Right cardiac atrium (tissue), 5 donors: ENCODE measurements around the gene ASPDH. TPM values are rescaled to one million over a fixed set of nuclear protein-coding genes. Genes with fewer than 3 reads are reported as not detected.

ENCODE experiments used
- ATAC-seq, 2 donors: fragments of 200-7000 bp; cut with Tn5 transposase; one replicate each; pipeline versions ENCODE4 v1.8.0 to v1.9.1; 2020; ENCODE audit warnings: moderate library complexity in 2 of 2, mild to moderate bottlenecking in 1 of 2
- DNase-seq, 3 donors: peaks; one replicate each; pipeline ENCODE4 v3.0.0-alpha.2; 2020
- H3K27ac ChIP-seq: one replicate; pipeline ENCODE4 v1.5.1; 2013; ENCODE audit warnings: mild to moderate bottlenecking, low read length, control low read depth, moderate library complexity
- H3K27me3 ChIP-seq: one replicate; pipeline ENCODE4 v1.6.1; 2013; ENCODE audit not compliant: control insufficient read depth, insufficient read depth
- H3K4me1 ChIP-seq: one replicate; pipeline ENCODE4 v1.6.1; 2013; ENCODE audit warnings: low read length; ENCODE audit not compliant: control insufficient read depth, insufficient read depth
- H3K4me3 ChIP-seq: one replicate; pipeline ENCODE4 v1.5.1; 2013; ENCODE audit warnings: low read length, control low read depth
- H3K9me3 ChIP-seq: one replicate; pipeline ENCODE4 v1.6.1; 2013; ENCODE audit warnings: low read length; ENCODE audit not compliant: control insufficient read depth
- WGBS: extraction: QIAGEN DNeasy Blood & Tissue Kit; methylation state at CpG from one replicate; pipeline ENCODE4 v1.1.7; 2013; 5-methylcytosine and 5-hydroxymethylcytosine counted together
- intact Hi-C, 4 donors: fragments of 100-400 bp; cut with DNase I; formaldehyde crosslinking; loops; one replicate each; pipeline versions ENCODE4 v1.11.0 to v1.14.0; 2022 to 2023
- polyA plus RNA-seq: library from polyadenylated mRNA; stranded (reverse); fragments of 200-250 nt; gene quantifications from one replicate; pipeline ENCODE4 v1.2.3, GENCODE V29; 2013
- total RNA-seq, 4 donors: library from RNA; stranded (reverse); fragmentation: NEBNext Ultra II Directional; extraction: Animal tissue kit (Norgen Biotek cat#: 25700); gene quantifications; one replicate each; pipeline ENCODE4 v1.2.1, GENCODE V29; 2021
- donor health status: healthy with polysubstance abuse.
- donor health status: DM: no; HTN: yes; CAD: no.
- donor health status: DM: no; HTN: no; CAD: no.
- donor health status: DM: no; HTN: yes; CAD: no; lungs with severe emphysema.
- donor health status: DM: yes; HTN: yes; CAD: no.

ASPDH gene
- total and polyA plus RNA-seq, 5 donors: not detected

GRCh38 chr19:50512112-50512998, 1.4 kb downstream of the ASPDH start:
- Histone ChIP-seq H3K4me3 (no peak overlapping the region), H3K4me1 (peaks cover 3% of the 10 kb centered on the region), H3K27ac (no peak overlapping the region), H3K27me3 (no peaks in the 10 kb centered on the region), H3K9me3 (no peaks in the 10 kb centered on the region)
- no peak for ATAC-seq
- peak in 2 of 3 donors; percentile 72 to 73 for DNase-seq
- intact Hi-C loops: no loop called here
- WGBS: 90% methylated on average over 36 of the region's 36 CpGs

- Histone ChIP-seq H3K4me3 (peak within 1 kb of the TSS; percentile 52), H3K9me3 (no peaks in the 10 kb centered on the region), H3K27me3 (no peaks in the 10 kb centered on the region), H3K4me1 (peaks cover 3% of the 10 kb centered on the region), H3K27ac (peak within 1 kb of the TSS; percentile 49)
- 1% methylated on average over 69 of the region's 69 CpGs for WGBS
- ATAC-seq (peak; percentile 96 to 97), DNase-seq (peak; percentile 99 to 100 (median 100))
- intact Hi-C loops: no loop called here
Observed at GRCh38 chr19:50511069-50511822, 2.5 kb downstream of the ASPDH start, which contains the start of gene JOSD2. JOSD2 (minus strand) TSS chr19:50511191; CDS start chr19:50510431, 760 bp downstream.

GRCh38 chr19:50510700-50511068, 3.0 kb downstream of the ASPDH start:
- no peak for DNase-seq

GRCh38 chr19:50510121-50510670, 3.5 kb downstream of the ASPDH start:
- no peak overlapping the region for H3K27ac ChIP-seq
- H3K4me1 ChIP-seq: peaks cover 3% of the 10 kb centered on the region
- intact Hi-C loops: no loop called here
- H3K9me3 ChIP-seq: no peaks in the 10 kb centered on the region
- peak overlapping the region; percentile 52 for H3K4me3 ChIP-seq
- DNase-seq (peak in 2 of 3 donors; percentile 57 to 70), ATAC-seq (no peak)
- 38% methylated on average over 26 of the region's 26 CpGs for WGBS
- no peaks in the 10 kb centered on the region for H3K27me3 ChIP-seq

More at GRCh38 chr19:50510700-50511068, 3.0 kb downstream of the ASPDH start:
- Histone ChIP-seq H3K27ac (peak overlapping the region; percentile 40), H3K27me3 (no peaks in the 10 kb centered on the region), H3K9me3 (no peaks in the 10 kb centered on the region), H3K4me1 (peaks cover 3% of the 10 kb centered on the region), H3K4me3 (peak overlapping the region; percentile 52)
- ATAC-seq: no peak
- WGBS: 6% methylated on average over 10 of the region's 10 CpGs
- intact Hi-C loops: no loop called here

GRCh38 chr19:50509366-50509765, 4.3 kb downstream of the ASPDH start:
- no peak overlapping the region for H3K27ac ChIP-seq
- peak in 1 of 3 donors; percentile 47 for DNase-seq

GRCh38 chr19:50508843-50509190, 4.9 kb downstream of the ASPDH start:
- DNase-seq: peak in 1 of 3 donors; percentile 40
- H3K27ac ChIP-seq: no peak overlapping the region

More at GRCh38 chr19:50509366-50509765, 4.3 kb downstream of the ASPDH start:
- H3K4me1 ChIP-seq: peaks cover 3% of the 10 kb centered on the region
- intact Hi-C loops: no loop called here
- H3K4me3 ChIP-seq: no peak overlapping the region
- WGBS: 67% methylated on average over 11 of the region's 11 CpGs
- H3K9me3 ChIP-seq: no peaks in the 10 kb centered on the region
- no peaks in the 10 kb centered on the region for H3K27me3 ChIP-seq
- ATAC-seq: no peak

GRCh38 chr19:50507376-50507775, 6.3 kb downstream of the ASPDH start:
- intact Hi-C loops: no loop called here
- WGBS: 92% methylated on average over 8 of the region's 8 CpGs
- DNase-seq (peak in 1 of 3 donors; percentile 41), ATAC-seq (no peak)
- no peaks in the 10 kb centered on the region for H3K27me3 ChIP-seq
- no peaks in the 10 kb centered on the region for H3K9me3 ChIP-seq
- H3K4me3 ChIP-seq: no peak overlapping the region
- H3K4me1 ChIP-seq: peaks cover 3% of the 10 kb centered on the region
- H3K27ac ChIP-seq: no peak overlapping the region

More at GRCh38 chr19:50508843-50509190, 4.9 kb downstream of the ASPDH start:
- no peaks in the 10 kb centered on the region for H3K9me3 ChIP-seq
- intact Hi-C loops: no loop called here
- 64% methylated on average over 3 of the region's 3 CpGs for WGBS
- H3K27me3 ChIP-seq: no peaks in the 10 kb centered on the region
- no peak for ATAC-seq
- no peak overlapping the region for H3K4me3 ChIP-seq
- H3K4me1 ChIP-seq: peaks cover 3% of the 10 kb centered on the region

GRCh38 chr19:50506700-50507099, 7.0 kb downstream of the ASPDH start:
- intact Hi-C loops: no loop called here
- H3K27me3 ChIP-seq: no peaks in the 10 kb centered on the region
- H3K9me3 ChIP-seq: no peaks in the 10 kb centered on the region
- DNase-seq (no peak), ATAC-seq (no peak)
- WGBS: 96% methylated on average over 10 of the region's 10 CpGs
- peaks cover 3% of the 10 kb centered on the region for H3K4me1 ChIP-seq
- no peak overlapping the region for H3K4me3 ChIP-seq
- no peak overlapping the region for H3K27ac ChIP-seq

GRCh38 chr19:50505856-50506611, 7.7 kb downstream of the ASPDH start:
- Histone ChIP-seq H3K27ac (no peak overlapping the region), H3K9me3 (no peaks in the 10 kb centered on the region), H3K4me1 (peaks cover 3% of the 10 kb centered on the region), H3K27me3 (no peaks in the 10 kb centered on the region), H3K4me3 (no peak overlapping the region)
- intact Hi-C loops: no loop called here
- DNase-seq (peak in 1 of 3 donors; percentile 71), ATAC-seq (no peak)
- WGBS: 93% methylated on average over 30 of the region's 30 CpGs
